ENCODE data around the gene TTC16.
"Not testable (repeated sequence)": the region's sequence is repeated elsewhere in the genome, so short reads cannot be mapped to it uniquely, and the experiment has no call there.

The TTC16 gene

GRCh38 chr9:127770583-127770904 is 54.7 kb downstream of the TTC16 start:
- DNase-seq = no peak

GRCh38 chr9:127770905-127771569 is 55.2 kb downstream of the TTC16 start:
- peak; percentile 99 for DNase-seq

GRCh38 chr9:127771570-127772189 is 55.8 kb downstream of the TTC16 start:
- no peak for DNase-seq

GRCh38 chr9:127772603-127773002 is 56.7 kb downstream of the TTC16 start:
- DNase-seq = no peak

- peak; percentile 34 for DNase-seq
Measured at GRCh38 chr9:127773272-127773671, 57.4 kb downstream of the TTC16 start.

DNA sequence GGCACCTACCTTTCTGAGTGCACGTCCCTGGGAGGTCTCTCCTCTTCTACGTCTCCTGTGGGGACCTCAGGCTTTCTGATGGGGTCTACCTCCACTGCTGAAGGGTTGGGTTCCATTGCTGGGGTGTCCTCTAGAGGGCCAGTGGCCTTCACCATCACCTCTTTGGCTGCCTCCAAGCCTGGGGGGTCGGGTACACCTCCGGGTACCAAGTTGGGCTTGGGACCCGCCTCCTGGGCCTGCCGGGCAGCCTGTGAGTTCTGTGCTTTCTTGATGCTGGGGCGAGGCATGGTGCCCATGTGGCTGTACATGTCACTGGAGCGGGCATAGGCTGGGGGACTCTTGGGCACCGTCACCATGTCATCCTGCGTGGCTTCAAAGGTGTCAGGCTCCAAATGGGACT is 58.1 kb downstream of the TTC16 start:
- no peak for DNase-seq

DNA sequence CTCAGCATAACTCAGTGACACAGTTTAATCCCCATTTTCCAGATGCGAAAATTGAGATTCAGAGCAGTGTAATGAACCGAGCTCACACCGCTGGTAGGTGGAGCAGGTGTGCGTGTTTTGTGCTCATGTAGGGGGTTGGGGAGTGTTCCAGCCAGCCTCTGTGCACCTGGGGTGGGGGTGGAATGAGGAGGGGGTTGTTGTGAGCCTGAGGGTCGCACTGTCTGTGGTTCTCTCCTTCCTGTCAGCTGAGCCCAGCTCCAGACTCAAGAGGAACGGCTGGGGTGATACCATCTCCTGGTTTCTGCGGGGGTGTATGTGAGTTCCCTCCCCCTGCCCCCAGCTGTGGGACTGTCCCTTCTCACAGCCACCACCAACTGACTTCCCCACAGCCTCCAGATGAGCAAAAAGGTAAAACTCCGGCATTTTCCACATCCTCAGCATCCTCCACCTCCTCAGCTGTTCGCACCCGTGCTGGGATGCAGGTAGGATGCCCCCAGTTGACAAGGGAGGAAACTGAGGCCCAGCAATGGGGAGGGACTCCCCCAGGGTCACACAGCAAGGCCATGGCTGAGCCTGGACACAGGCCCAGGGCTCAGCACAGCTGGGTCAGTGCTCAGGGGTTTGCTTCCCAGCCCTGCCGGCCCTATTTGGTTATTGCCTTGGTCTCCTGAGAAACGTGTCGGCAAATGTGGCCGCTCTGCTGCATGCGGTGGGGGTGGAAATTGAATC is 60.5 kb downstream of the TTC16 start:
- DNase-seq = peak; percentile 64

- no peak for DNase-seq
Measured at GRCh38 chr9:127776924-127777289, 61.0 kb downstream of the TTC16 start.

DNA sequence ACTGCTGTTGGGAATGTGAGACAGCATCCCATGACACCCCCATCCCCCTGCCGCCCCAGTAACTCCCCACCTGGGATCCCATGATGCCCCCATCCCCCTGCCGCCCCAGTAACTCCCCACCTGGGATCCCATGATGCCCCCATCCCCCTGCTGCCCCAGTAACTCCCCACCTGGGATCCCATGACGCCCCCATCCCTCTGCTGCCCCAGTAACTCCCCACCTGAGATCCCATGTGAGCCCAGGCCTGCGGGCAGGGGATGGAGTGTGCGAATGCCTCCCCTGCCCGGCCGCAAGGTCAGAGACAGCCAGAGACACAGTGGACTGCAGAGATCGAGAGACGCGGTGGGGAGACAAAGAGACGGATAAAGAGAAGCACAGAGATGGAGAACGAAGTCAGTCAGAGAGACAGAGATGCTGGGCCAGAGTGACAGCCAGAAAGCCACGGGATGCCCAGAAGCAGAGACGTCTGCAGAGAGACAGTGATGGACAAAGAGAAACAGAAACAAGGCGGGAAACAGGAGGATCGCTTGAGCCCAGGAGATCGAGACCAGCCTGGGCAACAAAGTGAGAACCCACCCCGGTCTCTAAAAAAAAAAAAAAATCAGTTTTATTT is 61.6 kb downstream of the TTC16 start:
- DNase-seq = no peak

DNA sequence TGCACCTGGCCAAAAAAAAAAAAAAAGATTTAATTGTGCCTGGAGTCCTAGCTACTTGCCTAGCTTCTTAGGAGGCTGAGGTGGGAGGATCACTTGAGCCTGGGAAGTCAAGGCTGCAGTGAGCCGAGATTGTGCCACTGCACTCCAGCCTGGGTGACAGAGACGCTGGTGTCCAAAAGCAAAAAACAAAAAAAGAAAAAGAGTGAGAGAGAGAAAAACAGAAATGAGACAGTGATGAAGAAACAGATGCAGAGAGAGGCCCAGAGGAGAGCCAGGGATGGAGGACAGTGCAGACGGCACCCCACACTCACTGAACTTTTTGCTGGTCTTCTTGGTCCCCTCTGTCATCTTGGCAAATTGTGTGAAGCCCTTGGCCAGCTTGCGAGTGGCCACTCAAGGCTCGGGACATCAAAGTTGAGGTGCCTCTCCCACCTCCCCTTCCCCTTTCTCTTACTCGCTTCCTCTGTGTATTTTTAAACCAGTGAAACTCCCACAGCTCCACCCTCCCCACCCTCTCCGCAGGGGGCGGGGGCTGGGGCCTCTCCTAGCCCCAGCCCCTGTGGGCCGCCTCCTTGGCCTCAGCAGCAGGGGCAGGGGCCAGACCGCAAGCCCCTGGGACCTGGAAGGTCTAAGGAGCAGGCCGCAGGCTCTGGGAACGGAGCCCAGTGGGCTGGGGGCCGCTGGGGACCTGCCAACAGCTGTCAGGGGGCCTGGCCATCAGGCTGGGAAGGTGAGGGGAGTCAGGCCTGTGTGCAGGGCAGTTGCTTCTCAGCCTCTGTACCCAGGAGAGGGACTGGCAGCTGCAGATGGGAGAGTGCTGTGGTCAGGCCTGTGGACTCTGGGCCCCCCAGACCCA is 62.6 kb downstream of the TTC16 start, which contains the start of gene SH2D3C:
TSS of gene SH2D3C (minus strand) at position 387 of the 856 bp plus-strand sequence. CDS start at position 348, 39 bp downstream.
- DNase-seq = no peak

- peak; percentile 41 for DNase-seq
Measured at GRCh38 chr9:127779136-127779981, 63.5 kb downstream of the TTC16 start.

DNA sequence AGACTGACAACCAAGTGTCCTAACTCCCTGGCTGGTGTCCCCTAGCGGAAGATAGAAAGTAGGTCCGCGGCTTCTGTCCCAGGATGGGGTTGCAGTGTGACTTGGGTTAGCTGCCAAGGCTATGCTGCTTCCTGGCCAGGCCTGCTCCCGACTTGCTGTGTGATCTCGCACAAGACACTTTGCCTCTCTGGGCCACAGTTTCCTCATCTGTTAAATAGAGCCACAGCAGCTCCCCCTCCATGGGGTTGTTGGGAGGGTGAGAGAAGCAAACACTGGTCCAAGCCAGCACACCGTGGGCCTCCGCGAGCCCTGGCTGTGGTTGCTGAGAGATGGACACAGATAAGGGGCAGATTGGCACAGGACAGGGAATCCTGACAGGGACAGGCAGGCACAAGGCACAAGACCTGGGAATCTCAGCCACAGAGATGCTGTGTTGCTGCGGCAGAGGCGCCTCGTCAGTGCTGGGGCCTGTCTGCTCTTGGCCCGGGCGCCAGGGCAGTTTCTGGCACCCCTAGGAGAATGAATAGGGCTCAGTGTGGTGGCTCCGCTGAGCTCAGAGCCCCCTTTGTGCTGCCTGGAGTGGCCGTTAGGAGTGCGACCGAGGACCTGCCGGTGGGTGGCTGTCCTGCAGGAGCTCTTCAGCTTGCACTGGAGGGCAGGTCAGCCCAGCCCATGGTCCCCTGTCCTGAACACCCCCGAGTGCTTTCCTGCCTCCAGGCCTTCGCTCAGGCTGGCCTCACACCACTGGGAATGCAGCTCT is 64.4 kb downstream of the TTC16 start:
- DNase-seq = no peak

GRCh38 chr9:127780909-127781308 is 65.0 kb downstream of the TTC16 start:
- DNase-seq = not testable (repeated sequence)
